Mesendoderm (in vitro differentiated cells): ENCODE data around the gene GGCT.
A peak's percentile ranks its signal among the peaks of the same experiment; 100 is the strongest.
"Not testable (repeated sequence)": the region's sequence is repeated elsewhere in the genome, so short reads cannot be mapped to it uniquely, and the experiment has no call there.

Source experiments
- DNase-seq: peaks from one replicate; pipeline ENCODE4 v3.0.0; 2013
- H2AK5ac ChIP-seq: 2 replicates; pipeline ENCODE4 v1.6.1; 2013; ENCODE audit warnings: low read length, inconsistent platforms
- H2BK120ac ChIP-seq: 2 replicates; pipeline ENCODE4 v1.6.1; 2013; ENCODE audit warnings: low read depth, mild to moderate bottlenecking, low read length, moderate library complexity, mixed read lengths
- H2BK15ac ChIP-seq: replicated peaks from 2 replicates; pipeline ENCODE4 v1.6.1; 2013; ENCODE audit warnings: low read depth, mild to moderate bottlenecking, moderate library complexity
- H2BK5ac ChIP-seq: 2 replicates; pipeline ENCODE4 v1.6.1; 2013; ENCODE audit warnings: low read length, inconsistent platforms
- H3K18ac ChIP-seq: 2 replicates; pipeline ENCODE4 v1.6.1; 2013; ENCODE audit warnings: mild to moderate bottlenecking, low read length, mixed read lengths
- H3K23ac ChIP-seq: one replicate; pipeline ENCODE4 v1.6.1; 2013; ENCODE audit warnings: low read length
- H3K27ac ChIP-seq: 2 replicates; pipeline ENCODE4 v1.5.1; 2013; ENCODE audit warnings: low read depth, mild to moderate bottlenecking, inconsistent platforms, low read length, moderate library complexity
- H3K27me3 ChIP-seq: 2 replicates; pipeline ENCODE4 v1.6.1; 2013; ENCODE audit warnings: low read length, control low read depth, mild to moderate bottlenecking, inconsistent platforms; ENCODE audit not compliant: insufficient read depth, poor library complexity
- H3K36me3 ChIP-seq: 2 replicates; pipeline ENCODE4 v1.6.1; 2013; ENCODE audit warnings: low read length, inconsistent platforms; ENCODE audit not compliant: control insufficient read depth, insufficient read depth
- H3K4ac ChIP-seq: one replicate; pipeline ENCODE4 v1.6.1; 2013; ENCODE audit warnings: low read depth, mild to moderate bottlenecking, low read length, moderate library complexity
- H3K4me1 ChIP-seq: 2 replicates; pipeline ENCODE4 v1.6.1; 2013; ENCODE audit warnings: low read depth, low read length, inconsistent platforms; ENCODE audit not compliant: control insufficient read depth
- H3K4me2 ChIP-seq: 2 replicates; pipeline ENCODE4 v1.6.1; 2013; ENCODE audit warnings: low read length
- H3K4me3 ChIP-seq: 2 replicates; pipeline ENCODE4 v1.5.1; 2013; ENCODE audit warnings: mild to moderate bottlenecking, low read length
- H3K56ac ChIP-seq: one replicate; pipeline ENCODE4 v1.6.1; 2013; ENCODE audit warnings: low read length
- H3K79me1 ChIP-seq: 2 replicates; pipeline ENCODE4 v1.6.1; 2013; ENCODE audit warnings: low read length, inconsistent platforms
- H3K79me2 ChIP-seq: 2 replicates; pipeline ENCODE4 v1.6.1; 2013; ENCODE audit warnings: mild to moderate bottlenecking, low read length; ENCODE audit not compliant: control insufficient read depth, insufficient read depth
- H3K9ac ChIP-seq: 2 replicates; pipeline ENCODE4 v1.6.1; 2013; ENCODE audit warnings: low read length, inconsistent platforms
- H4K5ac ChIP-seq: one replicate; pipeline ENCODE4 v1.6.1; 2013; ENCODE audit warnings: low read length
- H4K8ac ChIP-seq: one replicate; pipeline ENCODE4 v1.6.1; 2013; ENCODE audit warnings: low read depth, mild to moderate bottlenecking, control low read depth, low read length, moderate library complexity
- whole genome bisulfite sequencing: extraction: QIAGEN DNeasy Blood & Tissue Kit; methylation state at CpG from one replicate; pipeline ENCODE4 v1.1.7; 2013; ENCODE audit warnings: low lambda C conversion rate, missing lambda C conversion rate; ENCODE audit not compliant: insufficient coverage; ENCODE audit errors: extremely low coverage; 5-methylcytosine and 5-hydroxymethylcytosine counted together

The GGCT gene

DNA sequence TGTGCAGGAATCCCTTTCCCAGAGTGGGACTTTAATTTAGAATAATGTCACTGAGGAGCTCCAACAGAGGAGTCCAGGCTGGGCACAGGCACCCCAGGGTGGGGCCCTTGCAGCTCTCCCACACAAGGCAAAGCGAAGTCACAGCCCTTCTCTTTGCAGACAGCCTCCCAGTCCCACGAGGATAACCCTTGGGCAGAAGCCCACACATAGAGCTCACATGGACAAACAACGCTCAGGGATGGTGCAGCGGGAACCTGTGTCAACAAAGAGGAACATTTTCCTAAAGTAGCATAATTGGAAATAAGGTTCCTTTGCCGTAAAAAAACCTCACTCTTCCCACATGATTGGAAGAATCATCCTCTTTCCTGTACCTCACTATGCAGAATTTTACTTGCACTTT, 29.3 kb upstream of the GGCT start:
- H3K4ac ChIP-seq: no peak overlapping the region
- H3K27ac ChIP-seq: no peak overlapping the region
- no peak overlapping the region for H3K9ac ChIP-seq
- H2BK5ac ChIP-seq: no peak overlapping the region
- H3K79me1 ChIP-seq: no peaks in the 10 kb centered on the region
- no peak overlapping the region for H2AK5ac ChIP-seq
- H4K8ac ChIP-seq: no peak overlapping the region
- no peak overlapping the region for H3K4me2 ChIP-seq
- H3K36me3 ChIP-seq: no peaks in the 10 kb centered on the region
- no CpG with 5 or more reads among the region's 5 CpGs for WGBS
- no peaks in the 10 kb centered on the region for H3K79me2 ChIP-seq
- no peak overlapping the region for H3K4me3 ChIP-seq
- no peak overlapping the region for H4K5ac ChIP-seq
- H2BK15ac ChIP-seq: no peak overlapping the region
- H2BK120ac ChIP-seq: no peak overlapping the region
- H3K56ac ChIP-seq: no peak overlapping the region
- no peak overlapping the region for H3K18ac ChIP-seq
- H3K27me3 ChIP-seq: no peaks in the 10 kb centered on the region
- H3K4me1 ChIP-seq: no peaks in the 10 kb centered on the region
- H3K23ac ChIP-seq: no peak overlapping the region
- no peak for DNase-seq

DNA sequence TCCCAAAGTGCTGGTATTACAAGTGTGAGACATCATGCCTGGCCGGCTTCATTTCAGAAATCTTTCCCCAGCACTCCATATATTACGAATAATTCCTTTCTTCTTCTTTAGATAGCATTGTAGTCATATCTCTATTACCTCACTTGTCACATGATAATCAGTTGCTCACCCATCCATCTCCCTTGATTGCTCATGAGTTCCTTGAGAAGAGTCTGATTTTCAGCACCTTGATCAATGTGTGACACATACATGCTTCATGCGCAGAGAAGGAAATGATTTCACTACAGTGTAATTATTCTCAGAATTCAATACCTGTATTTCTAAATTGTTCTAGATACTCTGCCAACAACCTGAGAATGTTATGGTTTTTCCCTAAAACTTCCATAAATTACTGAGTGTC, 26.7 kb upstream of the GGCT start:
- H2AK5ac ChIP-seq: no peak overlapping the region

DNA sequence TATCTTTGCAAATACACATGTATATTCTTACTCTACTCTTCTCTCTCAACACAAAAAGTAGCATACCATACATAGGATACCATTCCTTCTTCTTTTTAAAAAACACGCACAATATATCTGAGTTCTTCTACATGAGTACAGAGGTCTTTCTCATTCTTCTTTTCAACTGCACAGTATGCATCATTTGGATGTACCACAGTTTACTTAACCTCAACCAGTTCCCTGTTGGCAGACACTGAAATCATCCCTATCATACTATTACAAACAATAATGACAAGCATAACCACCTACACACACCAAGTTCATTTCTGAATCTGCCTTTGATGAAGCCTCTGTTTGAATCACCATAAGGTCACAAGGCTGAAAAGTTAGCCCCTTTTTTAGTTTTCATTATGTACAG, 25.7 kb upstream of the GGCT start:
- Histone ChIP-seq H2BK5ac (no peak overlapping the region), H2BK120ac (no peak overlapping the region), H3K79me2 (no peaks in the 10 kb centered on the region), H4K5ac (no peak overlapping the region), H4K8ac (no peak overlapping the region), H3K4me1 (no peaks in the 10 kb centered on the region), H3K79me1 (no peaks in the 10 kb centered on the region), H3K4ac (no peak overlapping the region), H2BK15ac (no peak overlapping the region), H3K9ac (no peak overlapping the region), H2AK5ac (no peak overlapping the region), H3K27ac (no peak overlapping the region), H3K36me3 (no peaks in the 10 kb centered on the region), H3K23ac (no peak overlapping the region), H3K27me3 (no peaks in the 10 kb centered on the region), H3K4me3 (no peak overlapping the region), H3K18ac (no peak overlapping the region), H3K4me2 (no peak overlapping the region), H3K56ac (no peak overlapping the region)
- DNase-seq: no peak
- 100% methylated on average over 1 of the region's 1 CpG for WGBS

More for the DNA sequence above, 26.7 kb upstream of the GGCT start:
- no CpG with 5 or more reads among the region's 3 CpGs for WGBS
- H4K5ac ChIP-seq: no peak overlapping the region
- no peak overlapping the region for H2BK15ac ChIP-seq
- no peak overlapping the region for H3K9ac ChIP-seq
- no peak overlapping the region for H3K4me3 ChIP-seq
- no peaks in the 10 kb centered on the region for H3K4me1 ChIP-seq
- no peak overlapping the region for H2BK120ac ChIP-seq
- H3K56ac ChIP-seq: no peak overlapping the region
- H3K23ac ChIP-seq: no peak overlapping the region
- no peak overlapping the region for H3K18ac ChIP-seq
- H3K4me2 ChIP-seq: no peak overlapping the region
- no peak overlapping the region for H4K8ac ChIP-seq
- H2BK5ac ChIP-seq: no peak overlapping the region
- no peak for DNase-seq
- H3K79me2 ChIP-seq: no peaks in the 10 kb centered on the region
- H3K36me3 ChIP-seq: no peaks in the 10 kb centered on the region
- no peaks in the 10 kb centered on the region for H3K27me3 ChIP-seq
- H3K79me1 ChIP-seq: no peaks in the 10 kb centered on the region
- no peak overlapping the region for H3K4ac ChIP-seq
- H3K27ac ChIP-seq: no peak overlapping the region

DNA sequence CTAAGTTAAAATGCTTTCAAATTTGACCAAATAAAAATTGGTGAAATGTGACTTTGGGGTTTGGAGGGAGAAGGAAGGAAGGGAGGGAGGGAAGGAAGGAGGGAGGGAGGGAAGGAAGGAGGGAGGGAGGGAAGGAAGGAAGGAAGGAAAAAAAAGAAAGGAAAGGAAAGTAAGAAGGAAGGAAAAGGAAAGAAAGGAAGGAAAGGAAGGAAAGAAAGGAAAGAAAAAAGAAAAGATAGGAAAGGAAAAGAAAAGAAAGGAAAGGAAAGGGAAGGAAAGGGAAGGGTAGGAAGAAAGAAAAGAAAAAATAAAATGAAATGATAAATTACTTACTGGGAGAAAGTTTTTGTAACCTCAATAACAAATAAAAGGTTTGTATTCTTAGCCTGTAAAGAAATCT, 24.1 kb upstream of the GGCT start:
- Histone ChIP-seq H2BK120ac (no peak overlapping the region), H3K4me3 (no peak overlapping the region), H2BK15ac (no peak overlapping the region), H3K18ac (no peak overlapping the region), H3K79me2 (no peaks in the 10 kb centered on the region), H2AK5ac (no peak overlapping the region), H4K8ac (no peak overlapping the region), H3K56ac (no peak overlapping the region), H2BK5ac (no peak overlapping the region), H4K5ac (no peak overlapping the region), H3K27ac (no peak overlapping the region), H3K36me3 (no peaks in the 10 kb centered on the region), H3K9ac (no peak overlapping the region), H3K4me1 (no peaks in the 10 kb centered on the region), H3K23ac (no peak overlapping the region), H3K27me3 (no peaks in the 10 kb centered on the region), H3K4ac (no peak overlapping the region), H3K79me1 (no peaks in the 10 kb centered on the region), H3K4me2 (no peak overlapping the region)
- no peak for DNase-seq

DNA sequence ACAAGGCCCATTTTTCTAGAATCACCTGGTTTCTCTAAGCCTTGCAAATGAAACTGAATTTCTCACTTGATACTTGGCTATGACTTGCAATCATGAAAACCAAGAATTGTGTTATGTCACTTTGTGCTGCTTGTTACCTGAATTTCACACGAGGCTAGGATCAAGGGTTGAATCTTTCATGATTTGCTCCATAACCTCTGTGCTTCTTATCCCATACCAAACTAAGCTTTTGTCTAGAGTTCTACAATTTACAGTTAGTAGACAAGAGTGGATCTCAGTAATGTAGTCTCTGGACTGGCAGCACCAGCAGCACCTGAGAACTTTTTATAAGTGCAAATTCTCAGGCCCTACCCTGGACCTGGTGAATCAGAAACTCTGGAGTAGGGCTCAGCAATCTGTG, 22.7 kb upstream of the GGCT start:
- not testable (repeated sequence) for H4K5ac ChIP-seq, H3K79me2 ChIP-seq, H2BK120ac ChIP-seq, H2AK5ac ChIP-seq, H3K27me3 ChIP-seq, H3K18ac ChIP-seq, H3K36me3 ChIP-seq, H3K4me3 ChIP-seq, H3K4ac ChIP-seq, H3K4me1 ChIP-seq, H3K27ac ChIP-seq, H3K79me1 ChIP-seq, H3K23ac ChIP-seq, H3K9ac ChIP-seq, H2BK15ac ChIP-seq, DNase-seq, H2BK5ac ChIP-seq, H4K8ac ChIP-seq, H3K56ac ChIP-seq, H3K4me2 ChIP-seq
- WGBS: no CpG with 5 or more reads among the region's 1 CpG

DNA sequence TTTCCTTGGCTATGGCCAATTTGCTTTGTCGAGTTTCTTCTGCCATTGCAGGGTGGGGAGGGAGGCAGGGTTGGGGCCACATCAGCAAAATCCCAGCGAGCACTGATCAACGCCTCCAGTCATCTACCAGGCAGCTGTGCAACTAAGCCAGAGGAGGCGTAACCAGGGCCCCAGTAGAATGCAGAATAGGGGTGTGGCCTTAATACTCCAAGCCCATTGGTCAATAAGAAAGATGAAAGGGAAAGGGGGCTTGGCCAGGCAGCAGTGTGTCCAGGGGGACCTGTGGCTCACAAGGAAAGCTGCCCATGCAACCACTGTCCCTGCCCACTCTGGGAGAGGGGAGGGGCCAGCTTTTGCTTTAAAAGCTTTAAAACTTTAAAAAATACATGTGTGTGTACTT, 21.5 kb upstream of the GGCT start:
- Histone ChIP-seq H3K9ac (no peak overlapping the region), H3K56ac (no peak overlapping the region), H3K27ac (no peak overlapping the region), H3K36me3 (no peaks in the 10 kb centered on the region), H3K4me1 (no peaks in the 10 kb centered on the region), H3K27me3 (no peaks in the 10 kb centered on the region), H3K79me1 (no peaks in the 10 kb centered on the region), H3K79me2 (no peaks in the 10 kb centered on the region), H2BK15ac (no peak overlapping the region), H3K18ac (no peak overlapping the region), H3K4ac (no peak overlapping the region), H3K4me3 (no peak overlapping the region), H4K8ac (no peak overlapping the region), H3K23ac (no peak overlapping the region), H4K5ac (no peak overlapping the region), H2BK5ac (no peak overlapping the region), H3K4me2 (no peak overlapping the region), H2BK120ac (no peak overlapping the region), H2AK5ac (no peak overlapping the region)
- peak; percentile 36 for DNase-seq
- WGBS: no CpG with 5 or more reads among the region's 4 CpGs
